Measurements from ENCODE around the gene SCART1.

SCART1 gene

DNA sequence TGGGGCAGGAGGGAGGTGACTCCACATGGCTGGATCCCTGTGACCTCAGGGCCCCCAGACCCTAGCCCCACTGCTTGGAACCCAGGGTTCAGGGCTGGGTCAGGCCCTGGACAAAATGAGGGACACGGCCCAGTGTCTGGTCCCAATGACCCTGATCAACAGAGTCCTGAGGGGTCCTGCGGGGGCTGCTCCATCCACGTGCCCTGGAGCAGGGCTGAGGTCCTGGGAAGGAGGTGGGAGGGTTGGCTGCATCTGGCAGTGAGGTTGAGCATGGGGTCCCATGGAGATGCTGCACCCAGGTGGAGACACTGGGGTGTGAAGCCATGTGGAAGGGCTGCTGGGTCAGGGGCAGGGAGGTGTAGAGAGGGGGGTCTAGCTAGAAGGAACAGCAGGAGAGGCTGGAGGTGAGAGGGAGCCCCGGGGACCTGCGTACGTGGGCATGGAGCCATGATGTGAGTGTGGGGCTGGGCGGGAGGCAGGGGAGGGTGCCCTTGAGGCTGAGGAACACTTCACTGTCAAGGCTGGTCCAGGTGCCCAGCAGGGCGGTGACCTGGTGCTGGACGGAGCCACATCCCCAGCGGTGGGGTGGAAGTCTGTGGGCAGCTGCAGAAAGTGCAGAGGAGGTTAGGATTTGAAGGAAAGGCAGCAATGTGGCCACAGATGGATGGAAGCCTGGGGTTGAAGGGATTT lies 604 bp downstream of the SCART1 start:
- ATAC-seq (replicated peaks) (no peak), DNase-seq (no peak)
- peak overlapping the region in 1 of 2 donors; percentile 87 for H3K4me3 Mint-ChIP-seq
- H3K4me1 Mint-ChIP-seq (ENCODE audit: low read depth in 2 of 2): peaks cover 3 to 23% of the 10 kb centered on the region in 2 donors
- peaks cover 2 to 4% of the 10 kb centered on the region in 2 donors for H3K9me3 Mint-ChIP-seq
- no peaks in the 10 kb centered on the region for H3K27me3 Mint-ChIP-seq
- peaks cover 43% of the 10 kb centered on the region for H3K36me3 Mint-ChIP-seq (ENCODE audit: insufficient read depth)
- peak overlapping the region in 1 of 2 donors; percentile 88 for H3K27ac Mint-ChIP-seq

DNA sequence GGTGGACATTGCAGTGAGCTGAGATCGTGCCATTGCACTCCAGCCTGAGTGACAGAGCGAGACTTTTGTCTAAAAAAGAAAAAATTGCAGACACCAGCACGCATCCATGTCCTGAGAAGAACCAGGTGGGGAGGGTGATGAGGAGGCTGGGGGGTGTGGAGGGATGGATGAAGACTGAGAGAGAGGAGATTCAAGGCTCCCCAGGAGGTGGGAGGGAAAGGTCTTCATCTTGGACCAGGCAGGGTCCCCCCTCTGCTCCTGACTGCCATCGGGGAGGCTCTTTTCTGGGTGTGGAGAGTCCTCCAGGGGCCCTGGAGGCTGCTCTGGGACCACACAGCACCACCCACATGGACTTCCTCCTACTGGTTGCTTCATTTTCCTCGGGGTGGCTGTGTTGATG lies 1.5 kb downstream of the SCART1 start:
- Mint-ChIP-seq H3K4me3 (peak overlapping the region; percentile 45 to 87), H3K9me3 (no peaks in the 10 kb centered on the region), H3K4me1 (ENCODE audit: low read depth in 2 of 2) (peaks cover 3 to 23% of the 10 kb centered on the region in 2 donors), H3K27me3 (no peaks in the 10 kb centered on the region), H3K36me3 (ENCODE audit: insufficient read depth) (peaks cover 43% of the 10 kb centered on the region), H3K27ac (peak overlapping the region in 1 of 2 donors; percentile 88)
- DNase-seq: no peak
- ATAC-seq (replicated peaks): peak; percentile 12

DNA sequence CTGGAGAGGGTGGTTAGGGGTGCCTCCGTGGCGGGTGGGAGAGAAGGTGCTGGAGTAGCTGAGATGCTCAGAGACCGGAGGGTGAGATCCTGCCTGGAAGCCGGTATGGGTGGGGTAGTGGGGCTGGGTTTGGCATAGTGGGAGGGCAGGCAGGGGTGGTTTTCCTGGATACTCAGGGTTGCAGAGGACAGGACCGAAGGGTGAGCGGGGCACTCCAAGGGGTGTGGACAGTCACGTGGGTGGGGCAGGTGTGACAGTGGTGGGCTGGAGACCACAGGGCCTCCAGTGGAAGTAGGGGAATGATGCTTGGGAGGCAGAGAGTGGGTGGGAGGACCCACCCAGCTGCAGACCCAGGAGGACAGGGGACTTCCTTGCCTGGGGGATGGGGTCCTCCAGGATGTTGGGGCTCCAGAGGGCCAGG lies 1.9 kb downstream of the SCART1 start:
- H3K36me3 Mint-ChIP-seq (ENCODE audit: insufficient read depth): peaks cover 46% of the 10 kb centered on the region
- peak overlapping the region in 1 of 2 donors; percentile 88 for H3K27ac Mint-ChIP-seq
- peaks cover 3 to 23% of the 10 kb centered on the region in 2 donors for H3K4me1 Mint-ChIP-seq (ENCODE audit: low read depth in 2 of 2)
- no peaks in the 10 kb centered on the region for H3K27me3 Mint-ChIP-seq
- peak overlapping the region; percentile 45 to 87 for H3K4me3 Mint-ChIP-seq
- no peaks in the 10 kb centered on the region for H3K9me3 Mint-ChIP-seq
- ATAC-seq (replicated peaks) (no peak), DNase-seq (no peak)

DNA sequence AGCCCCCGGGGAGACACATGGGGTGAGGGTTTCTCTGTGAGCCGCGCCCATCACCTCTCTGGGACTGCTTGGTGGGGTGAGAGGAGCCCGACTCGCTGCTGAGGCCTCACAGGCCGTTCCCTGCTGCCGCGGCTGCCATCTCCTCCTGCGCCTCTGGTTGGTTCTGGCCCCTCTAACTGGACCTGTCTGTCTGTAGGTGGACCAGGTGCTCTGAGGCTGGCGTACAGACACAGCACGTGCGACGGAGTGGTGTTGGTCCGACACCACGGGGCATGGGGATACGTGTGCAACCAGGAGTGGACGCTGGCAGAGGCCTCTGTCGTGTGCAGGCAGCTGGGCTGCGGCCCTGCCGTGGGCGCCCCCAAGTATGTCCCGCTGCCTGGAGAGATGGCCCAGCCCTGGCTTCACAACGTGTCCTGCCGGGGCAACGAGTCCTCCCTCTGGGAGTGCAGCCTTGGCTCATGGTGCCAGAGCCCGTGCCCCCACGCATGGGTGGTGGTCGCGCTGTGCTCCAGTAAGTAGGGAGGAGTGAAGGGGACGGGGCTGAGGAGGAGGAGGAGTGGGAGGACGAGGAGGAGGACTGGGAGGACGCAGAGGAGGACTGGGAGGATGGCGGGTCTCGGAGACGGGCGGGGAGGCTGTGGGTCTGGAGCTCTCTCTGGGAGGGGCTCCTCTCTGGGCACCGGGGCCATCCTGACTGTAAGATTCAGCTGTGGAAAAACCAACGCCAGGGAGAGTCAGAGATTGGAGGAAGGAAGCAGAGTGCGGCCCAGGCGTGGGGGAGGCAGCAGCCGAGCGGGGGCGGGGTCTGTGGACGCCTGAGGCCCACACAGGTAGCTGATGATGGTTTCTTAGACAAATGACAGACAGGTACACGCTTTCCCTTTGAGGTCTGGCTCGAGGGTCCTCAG lies 2.6 kb downstream of the SCART1 start:
- no peak for DNase-seq
- Mint-ChIP-seq H3K4me1 (ENCODE audit: low read depth in 2 of 2) (peaks cover 3 to 24% of the 10 kb centered on the region in 2 donors), H3K27ac (peak overlapping the region in 1 of 2 donors; percentile 88), H3K4me3 (peak overlapping the region in 1 of 2 donors; percentile 87), H3K9me3 (no peaks in the 10 kb centered on the region), H3K27me3 (no peaks in the 10 kb centered on the region), H3K36me3 (ENCODE audit: insufficient read depth) (peaks cover 52% of the 10 kb centered on the region)
- ATAC-seq (replicated peaks): no peak

DNA sequence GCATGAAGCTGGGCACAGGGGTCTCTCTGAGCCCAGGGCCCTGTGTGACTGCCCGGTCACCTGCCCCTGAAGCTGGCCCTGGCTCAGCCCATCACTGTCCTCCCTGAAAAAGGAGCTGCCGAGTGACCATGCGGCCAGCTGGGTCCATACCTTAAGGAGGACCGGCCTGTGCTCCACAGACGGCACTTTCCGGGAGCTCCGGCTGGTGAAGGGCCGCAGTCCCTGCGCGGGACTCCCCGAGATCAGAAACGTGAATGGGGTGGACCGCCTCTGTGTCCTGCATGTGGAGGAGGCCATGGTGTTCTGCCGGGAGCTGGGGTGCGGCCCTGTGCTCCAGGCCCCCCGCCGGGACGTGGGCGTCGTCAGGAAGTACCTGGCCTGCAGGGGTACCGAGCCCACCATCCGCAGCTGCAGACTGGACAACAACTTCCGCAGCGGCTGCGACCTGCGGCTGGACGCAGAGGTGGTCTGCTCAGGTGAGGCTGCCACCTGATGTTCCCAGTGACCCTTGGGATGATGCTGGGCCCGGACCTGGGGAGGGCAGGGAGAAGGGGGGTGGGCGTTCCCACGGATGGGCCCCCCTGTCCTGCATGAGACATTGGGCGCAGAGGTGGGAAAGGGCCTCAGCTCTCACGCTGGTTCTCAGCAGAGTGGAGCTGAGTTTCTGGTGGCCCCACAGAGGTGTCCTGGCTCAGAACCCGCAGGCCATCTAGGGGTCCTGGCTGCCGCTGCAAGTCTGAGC lies 3.5 kb downstream of the SCART1 start:
- Mint-ChIP-seq H3K27ac (no peak overlapping the region), H3K27me3 (no peaks in the 10 kb centered on the region), H3K9me3 (no peaks in the 10 kb centered on the region), H3K36me3 (ENCODE audit: insufficient read depth) (peaks cover 58% of the 10 kb centered on the region), H3K4me3 (peak overlapping the region in 1 of 2 donors; percentile 87), H3K4me1 (ENCODE audit: low read depth in 2 of 2) (peaks cover 3 to 30% of the 10 kb centered on the region in 2 donors)
- no peak for ATAC-seq (replicated peaks)
- no peak for DNase-seq

DNA sequence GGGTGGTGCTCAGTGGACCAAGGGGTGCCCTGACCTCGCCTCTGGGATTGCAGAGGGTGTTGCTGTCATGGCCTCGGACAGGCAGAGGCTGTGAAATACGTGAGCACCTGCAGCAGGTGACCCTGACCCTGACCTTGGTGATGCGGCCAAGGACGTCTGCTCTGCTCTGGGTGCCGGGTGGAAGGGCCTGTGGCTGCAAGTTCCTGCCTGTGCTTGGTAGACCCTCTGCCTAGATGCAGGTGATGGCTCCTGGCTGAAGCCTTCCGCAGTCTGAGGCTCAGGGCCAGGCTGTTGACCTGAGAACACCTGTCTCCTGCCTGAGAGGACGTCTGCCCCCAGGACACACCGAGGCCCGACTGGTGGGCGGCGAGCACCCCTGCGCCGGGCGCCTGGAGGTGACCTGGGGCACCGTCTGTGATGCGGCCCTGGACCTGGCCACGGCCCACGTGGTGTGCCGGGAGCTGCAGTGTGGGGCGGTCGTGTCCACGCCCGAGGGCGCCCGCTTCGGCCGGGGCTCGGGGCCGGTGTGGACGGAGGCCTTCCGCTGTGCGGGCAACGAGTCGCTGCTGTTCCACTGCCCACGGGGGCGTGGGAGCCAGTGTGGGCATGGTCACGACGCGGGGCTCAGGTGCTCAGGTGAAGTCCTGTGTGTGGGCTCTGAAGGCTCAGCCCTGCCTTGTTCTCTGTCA lies 4.4 kb downstream of the SCART1 start:
- peak overlapping the region in 1 of 2 donors; percentile 41 for H3K27ac Mint-ChIP-seq
- peaks cover 3 to 29% of the 10 kb centered on the region in 2 donors for H3K4me1 Mint-ChIP-seq (ENCODE audit: low read depth in 2 of 2)
- peaks cover 58% of the 10 kb centered on the region for H3K36me3 Mint-ChIP-seq (ENCODE audit: insufficient read depth)
- no peaks in the 10 kb centered on the region for H3K27me3 Mint-ChIP-seq
- ATAC-seq (replicated peaks): no peak
- H3K4me3 Mint-ChIP-seq: peak overlapping the region in 1 of 2 donors; percentile 65
- no peak for DNase-seq
- H3K9me3 Mint-ChIP-seq: no peaks in the 10 kb centered on the region

DNA sequence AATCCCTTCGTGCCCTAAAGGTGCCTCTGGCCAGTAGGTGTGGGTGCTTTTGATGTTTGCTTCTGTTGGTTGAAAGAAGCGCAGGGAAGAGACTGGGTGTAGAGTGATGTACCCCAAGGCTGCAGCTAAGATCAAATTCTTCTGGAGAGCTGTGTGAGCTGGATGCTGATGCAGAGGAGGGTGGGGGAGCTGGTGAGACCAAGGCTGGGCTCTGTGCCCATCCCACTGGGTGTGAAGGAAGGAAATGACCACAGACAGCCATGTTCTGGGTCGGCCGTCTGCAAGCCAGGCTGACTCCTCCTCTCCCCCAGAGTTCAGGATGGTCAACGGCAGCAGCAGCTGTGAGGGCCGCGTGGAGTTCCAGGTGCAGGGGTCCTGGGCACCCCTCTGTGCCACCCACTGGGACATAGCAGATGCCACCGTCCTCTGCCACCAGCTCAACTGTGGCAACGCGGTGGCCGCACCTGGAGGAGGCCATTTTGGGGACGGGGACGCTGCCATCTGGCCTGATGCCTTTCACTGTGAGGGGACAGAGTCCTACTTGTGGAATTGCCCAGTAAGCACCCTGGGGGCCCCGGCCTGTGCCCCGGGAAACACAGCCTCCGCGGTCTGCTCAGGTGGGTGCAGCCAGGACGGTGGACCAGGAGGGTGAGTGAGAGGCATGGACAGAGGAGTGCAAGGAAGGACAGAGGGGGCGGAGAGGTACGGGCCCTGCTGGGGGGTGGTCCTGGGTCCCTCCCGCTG lies 5.1 kb downstream of the SCART1 start:
- peaks cover 59% of the 10 kb centered on the region for H3K36me3 Mint-ChIP-seq (ENCODE audit: insufficient read depth)
- peak; percentile 18 for ATAC-seq (replicated peaks)
- H3K4me1 Mint-ChIP-seq (ENCODE audit: low read depth in 2 of 2): peaks cover 3 to 25% of the 10 kb centered on the region in 2 donors
- no peaks in the 10 kb centered on the region for H3K9me3 Mint-ChIP-seq
- H3K27me3 Mint-ChIP-seq: no peaks in the 10 kb centered on the region
- peak overlapping the region in 1 of 2 donors; percentile 41 for H3K27ac Mint-ChIP-seq
- peak overlapping the region in 1 of 2 donors; percentile 65 for H3K4me3 Mint-ChIP-seq
- DNase-seq: no peak

DNA sequence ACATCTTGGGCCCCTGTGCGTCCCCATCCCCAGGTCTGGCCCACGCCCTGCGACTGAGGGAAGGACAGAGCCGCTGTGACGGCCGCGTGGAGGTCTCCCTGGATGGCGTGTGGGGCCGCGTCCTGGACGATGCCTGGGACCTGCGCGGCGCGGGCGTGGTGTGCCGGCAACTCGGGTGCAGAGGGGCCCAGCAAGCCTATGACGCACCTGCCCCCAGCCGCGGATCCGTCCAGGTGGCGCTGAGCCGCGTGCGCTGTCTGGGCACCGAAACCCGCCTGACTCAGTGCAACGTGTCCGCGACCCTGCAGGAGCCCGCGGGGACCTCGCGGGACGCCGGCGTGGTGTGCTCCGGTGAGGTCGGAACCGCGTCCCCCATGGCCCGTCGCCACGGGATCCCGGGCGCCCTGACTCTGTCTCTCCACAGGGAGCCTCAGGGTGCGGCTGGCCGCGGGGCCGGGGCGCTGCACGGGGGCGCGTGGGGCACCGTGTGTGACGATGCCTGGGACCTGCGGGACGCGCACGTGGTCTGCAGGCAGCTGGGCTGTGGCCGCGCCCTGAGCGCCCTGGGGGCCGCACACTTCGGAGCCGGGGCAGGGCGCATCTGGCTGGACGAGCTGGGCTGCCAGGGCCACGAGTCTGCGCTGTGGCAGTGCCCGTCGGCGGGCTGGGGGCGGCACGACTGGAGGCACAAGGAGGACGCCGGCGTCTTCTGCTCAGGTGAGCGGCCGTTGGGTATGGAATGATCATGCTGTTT lies 5.9 kb downstream of the SCART1 start:
- Mint-ChIP-seq H3K4me3 (peak overlapping the region in 1 of 2 donors; percentile 31), H3K9me3 (no peaks in the 10 kb centered on the region), H3K4me1 (ENCODE audit: low read depth in 2 of 2) (peaks cover 3 to 29% of the 10 kb centered on the region in 2 donors), H3K27me3 (no peaks in the 10 kb centered on the region), H3K36me3 (ENCODE audit: insufficient read depth) (peaks cover 62% of the 10 kb centered on the region), H3K27ac (peak overlapping the region in 1 of 2 donors; percentile 41)
- no peak for DNase-seq
- ATAC-seq (replicated peaks): no peak

DNA sequence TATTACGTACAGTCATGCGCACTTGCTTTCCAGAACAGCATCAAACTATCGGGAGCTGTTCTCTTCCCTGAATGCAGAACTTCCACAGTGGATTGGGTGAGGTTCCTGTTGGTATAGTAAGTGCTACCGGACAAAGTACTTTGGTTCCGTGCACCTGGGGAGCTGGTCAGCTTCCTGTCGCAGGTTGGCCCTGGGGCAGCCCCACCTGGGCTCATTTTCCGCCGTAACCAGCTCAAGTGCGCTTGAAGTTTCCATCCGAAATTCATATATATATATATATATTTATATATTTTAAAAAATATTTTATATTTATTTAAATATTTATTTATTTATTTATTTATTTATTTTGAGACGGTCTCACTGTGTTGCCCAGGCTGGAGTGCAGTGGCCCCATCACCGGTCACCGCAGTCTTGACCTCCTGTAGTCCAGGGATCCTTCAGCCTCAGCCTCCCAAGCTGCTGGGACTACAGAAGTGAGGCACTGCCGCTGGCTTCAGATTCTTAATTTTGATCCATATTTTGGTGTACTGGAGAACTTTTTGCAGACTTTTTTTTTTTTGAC lies 6.5 kb downstream of the SCART1 start:
- Mint-ChIP-seq H3K36me3 (ENCODE audit: insufficient read depth) (peaks cover 58% of the 10 kb centered on the region), H3K4me1 (ENCODE audit: low read depth in 2 of 2) (peaks cover 3 to 29% of the 10 kb centered on the region in 2 donors), H3K9me3 (no peaks in the 10 kb centered on the region), H3K27me3 (no peaks in the 10 kb centered on the region), H3K4me3 (peak overlapping the region in 1 of 2 donors; percentile 31), H3K27ac (peak overlapping the region in 1 of 2 donors; percentile 38)
- DNase-seq (no peak), ATAC-seq (replicated peaks) (no peak)

DNA sequence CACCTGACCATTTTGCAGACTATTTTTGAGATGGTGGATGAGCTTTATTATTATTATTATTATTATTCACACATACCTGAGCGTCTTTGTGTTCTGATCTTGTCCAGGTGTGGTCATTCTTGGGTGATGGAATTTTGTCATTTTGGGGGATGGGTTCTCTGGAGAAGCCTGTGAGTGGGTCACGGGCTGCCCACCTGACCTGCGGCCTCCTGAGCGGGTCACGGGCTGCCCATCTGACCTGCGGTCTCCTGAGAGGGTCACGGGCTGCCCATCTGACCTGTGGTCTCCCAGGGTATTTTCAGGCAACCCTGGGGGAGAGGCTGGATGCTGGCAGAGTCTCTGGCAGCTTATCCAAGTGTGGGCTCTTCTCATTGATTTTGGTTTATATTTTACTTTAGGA lies 7.3 kb downstream of the SCART1 start:
- DNase-seq (no peak), ATAC-seq (replicated peaks) (no peak)
- no peak overlapping the region for H3K4me3 Mint-ChIP-seq
- H3K27me3 Mint-ChIP-seq: no peaks in the 10 kb centered on the region
- H3K36me3 Mint-ChIP-seq (ENCODE audit: insufficient read depth): peaks cover 53% of the 10 kb centered on the region
- peak overlapping the region in 1 of 2 donors; percentile 38 for H3K27ac Mint-ChIP-seq
- peaks cover 3 to 24% of the 10 kb centered on the region in 2 donors for H3K4me1 Mint-ChIP-seq (ENCODE audit: low read depth in 2 of 2)
- no peaks in the 10 kb centered on the region for H3K9me3 Mint-ChIP-seq

DNA sequence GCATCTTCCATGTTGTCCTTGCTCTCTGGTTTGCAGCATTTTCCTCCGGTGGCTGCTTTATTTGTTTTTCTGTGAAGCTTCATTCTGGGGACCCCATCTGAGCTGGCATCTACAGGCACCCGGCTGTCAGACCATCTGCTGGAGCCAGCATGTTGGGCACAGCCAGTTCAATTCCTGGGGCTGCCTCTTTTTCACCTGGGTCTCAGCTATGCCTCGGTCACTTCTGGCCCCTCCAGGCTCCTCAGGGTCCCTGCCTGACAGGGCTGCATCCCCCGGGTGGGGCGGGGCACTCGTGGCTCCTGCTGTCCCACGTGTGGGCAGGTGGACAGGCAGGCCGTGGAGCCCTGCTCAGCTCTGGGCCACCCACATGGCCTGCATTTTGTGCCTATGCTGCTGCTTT lies 8.1 kb downstream of the SCART1 start:
- H3K4me1 Mint-ChIP-seq (ENCODE audit: low read depth in 2 of 2): peaks cover 0 to 21% of the 10 kb centered on the region in 2 donors
- no peaks in the 10 kb centered on the region for H3K9me3 Mint-ChIP-seq
- peak overlapping the region in 1 of 2 donors; percentile 16 for H3K27ac Mint-ChIP-seq
- H3K4me3 Mint-ChIP-seq: no peak overlapping the region
- DNase-seq (no peak), ATAC-seq (replicated peaks) (no peak)
- H3K36me3 Mint-ChIP-seq (ENCODE audit: insufficient read depth): peaks cover 51% of the 10 kb centered on the region
- no peaks in the 10 kb centered on the region for H3K27me3 Mint-ChIP-seq
